Fibroblast of gingiva (primary cell): ENCODE measurements around the gene HTR6.

ENCODE experiments used
- DNase-seq: peaks from one replicate; pipeline ENCODE4 v3.0.0-alpha.2; 2011; ENCODE audit warnings: low read depth

The HTR6 gene

DNA sequence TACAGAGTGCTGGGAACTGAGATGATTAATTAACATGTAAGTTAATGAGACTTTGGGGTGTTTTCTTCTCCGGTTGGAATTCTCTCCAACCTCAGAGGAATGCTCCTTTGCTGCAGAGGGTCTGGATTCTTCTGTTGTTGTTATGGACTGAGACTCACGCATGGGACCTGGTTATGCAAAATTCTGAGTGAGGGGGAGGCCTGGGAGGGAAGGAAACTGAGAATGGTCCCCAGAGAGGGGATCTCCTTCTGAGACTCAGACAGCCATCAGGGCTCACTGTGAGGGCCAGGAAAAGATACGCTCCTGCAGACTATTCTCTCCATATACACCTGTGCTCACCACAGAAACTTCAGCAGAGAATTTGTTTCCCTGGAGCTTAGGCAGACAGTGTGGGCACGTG is 56.3 kb downstream of the HTR6 start:
- DNase-seq = no peak

DNA sequence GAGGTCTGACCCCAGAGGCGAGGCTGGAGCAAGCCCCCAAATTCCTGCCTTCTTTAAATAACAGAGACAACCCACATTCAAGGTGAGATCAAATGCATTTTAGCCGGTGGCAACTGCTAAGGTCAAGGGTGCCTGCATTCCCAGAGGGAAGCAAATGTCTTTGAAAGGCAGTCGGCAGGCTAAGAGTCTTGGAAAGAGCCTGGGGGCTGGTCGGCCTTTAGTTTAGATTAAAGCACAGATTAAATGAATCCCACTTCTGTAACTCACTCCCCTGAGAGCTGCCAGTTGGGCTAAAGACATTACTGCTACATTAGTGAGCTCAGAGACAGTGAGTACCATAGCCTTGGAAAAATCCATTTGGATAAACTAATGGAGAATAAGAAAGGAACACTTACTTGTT is 59.2 kb downstream of the HTR6 start:
- DNase-seq = no peak

DNA sequence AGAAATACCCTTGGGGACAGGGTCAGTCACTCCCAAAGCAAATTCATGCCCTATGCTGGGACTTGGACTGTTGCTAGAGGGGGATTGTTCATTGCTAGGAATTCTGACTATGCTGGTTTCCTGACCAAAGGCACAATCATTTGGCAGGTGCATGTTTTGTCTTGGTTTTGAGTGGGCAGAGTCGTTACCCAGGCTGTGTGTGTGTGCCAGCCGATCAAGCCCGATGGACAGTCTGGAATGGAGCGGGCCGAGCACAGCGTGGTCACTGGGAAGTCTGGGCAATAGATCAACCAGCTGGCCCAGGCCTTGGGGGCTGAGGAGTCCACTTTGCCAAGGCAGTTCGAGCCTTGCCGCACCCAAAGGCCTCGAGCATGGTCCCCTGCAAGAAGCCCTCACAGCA is 60.9 kb downstream of the HTR6 start:
- no peak for DNase-seq

DNA sequence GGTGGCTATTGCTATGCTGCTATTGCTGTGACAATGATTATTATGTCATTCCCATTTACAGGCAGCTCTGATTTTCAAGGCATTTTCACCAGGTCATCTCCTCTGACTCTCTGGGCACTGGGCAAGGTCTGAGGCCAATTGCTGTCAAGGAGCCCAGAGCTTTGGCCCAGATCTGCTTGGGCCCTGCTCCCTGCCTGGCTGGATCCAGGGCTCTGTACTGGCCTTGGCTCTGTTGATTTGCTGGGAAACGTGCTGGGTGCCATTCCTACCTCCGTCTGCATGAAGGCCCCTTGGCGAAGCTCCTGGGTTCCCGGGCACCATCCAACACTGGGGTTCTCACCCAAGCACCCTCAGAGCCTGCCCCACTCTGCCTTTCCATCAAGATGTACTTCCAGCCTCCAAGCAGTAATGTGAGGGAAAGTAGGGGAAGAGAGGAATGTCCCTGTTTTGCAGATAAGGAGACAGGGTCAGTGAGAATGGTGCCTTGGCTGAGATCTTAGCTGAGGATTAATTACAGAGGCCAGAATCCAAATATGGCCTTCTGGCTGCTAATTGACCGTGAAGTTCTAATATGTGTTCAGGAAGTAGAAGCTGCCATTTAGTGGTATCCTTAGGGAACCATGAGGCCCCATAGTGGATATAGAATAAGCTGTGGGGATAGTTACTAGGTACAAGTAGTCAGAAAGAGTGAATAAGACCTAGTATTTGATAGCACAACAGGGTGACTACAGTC is 63.9 kb downstream of the HTR6 start:
- DNase-seq = no peak

DNA sequence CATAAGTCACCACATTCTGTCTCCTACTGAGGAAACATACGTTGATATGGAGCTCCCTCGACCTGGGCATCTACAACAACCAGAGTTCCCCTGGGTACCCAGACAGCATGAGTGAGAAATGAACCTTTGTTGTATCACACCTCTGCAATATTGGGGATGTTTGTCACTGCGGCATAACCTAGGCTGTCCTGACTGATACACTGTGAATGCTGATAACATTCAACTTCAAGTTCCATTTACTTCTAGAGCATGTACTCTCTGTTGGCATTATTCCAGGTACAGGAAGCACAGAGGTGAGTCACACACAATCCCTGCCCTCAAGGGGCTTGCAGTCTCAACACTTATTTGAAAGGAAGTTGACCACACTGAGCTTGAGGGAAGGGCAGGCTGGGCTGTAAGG is 65.6 kb downstream of the HTR6 start:
- no peak for DNase-seq
